ENCODE measurements around the gene TYRO3.

GRCh38 chr15:41603941-41604911 is 45.2 kb downstream of the TYRO3 start:
- TF ChIP-seq PATZ1 (CRISPR knock-in tag; IDR thresholded peaks at IDR 0.05; ENCODE audit: borderline replicate concordance) (no peak), ZFP30 (CRISPR knock-in tag; IDR thresholded peaks at IDR 0.05) (no peak), OSR1 (CRISPR knock-in tag; IDR thresholded peaks at IDR 0.05) (no peak), ARNTL (CRISPR knock-in tag; IDR thresholded peaks at IDR 0.05; ENCODE audit: borderline replicate concordance, low read depth) (no peak), CREB5 (CRISPR knock-in tag; IDR thresholded peaks at IDR 0.05; ENCODE audit: low read depth) (no peak), BACH2 (CRISPR knock-in tag; IDR thresholded peaks at IDR 0.05; ENCODE audit: borderline replicate concordance) (no peak), ESRRG (CRISPR knock-in tag; IDR thresholded peaks at IDR 0.05) (no peak), CSDC2 (CRISPR knock-in tag; IDR thresholded peaks at IDR 0.05) (no peak), POU6F1 (CRISPR knock-in tag; IDR thresholded peaks at IDR 0.05; ENCODE audit: borderline replicate concordance, low read depth) (no peak), PPARA (CRISPR knock-in tag; IDR thresholded peaks at IDR 0.05; ENCODE audit: borderline replicate concordance) (no peak), CSRNP3 (CRISPR knock-in tag; IDR thresholded peaks at IDR 0.05) (no peak), TOX (CRISPR knock-in tag; IDR thresholded peaks at IDR 0.05; ENCODE audit: borderline replicate concordance) (no peak), ZNF565 (CRISPR knock-in tag; conservative IDR thresholded peaks at IDR 0.05; ENCODE audit: low read depth) (no peak)

Measured in SK-N-SH treated with all-trans-retinoic acid at 6 μM for 48 hours (cell line).